Central memory CD8-positive, alpha-beta T cell (primary cell): ENCODE data around the gene KIF13A.
"Not testable (repeated sequence)": the region's sequence is repeated elsewhere in the genome, so short reads cannot be mapped to it uniquely, and the experiment has no call there.

Experiments
- ATAC-seq: fragments of 150-1000 bp; cut with Tn5 transposase; replicated peaks from 2 replicates; pipeline ENCODE4 v1.10.0; 2022; ENCODE audit warnings: mild to moderate bottlenecking, moderate FRiP score, moderate number of reproducible peaks; ENCODE audit not compliant: poor library complexity, severe bottlenecking; ENCODE audit errors: extremely low read depth
- DNase-seq, 2 donors: peaks; one replicate each; pipeline ENCODE4 v3.0.0; 2021; ENCODE audit warnings: low spot score in 2 of 2
- H3K27ac Mint-ChIP-seq: one replicate; pipeline ENCODE4 v1.8.0; 2022; ENCODE audit warnings: low read depth, mild to moderate bottlenecking, moderate library complexity, mixed read lengths
- H3K27me3 Mint-ChIP-seq: one replicate; pipeline ENCODE4 v1.8.0; 2022; ENCODE audit warnings: mixed read lengths
- H3K36me3 Mint-ChIP-seq: one replicate; pipeline ENCODE4 v1.8.0; 2022; ENCODE audit warnings: mild to moderate bottlenecking, moderate library complexity, mixed read lengths; ENCODE audit not compliant: insufficient read depth
- H3K4me1 Mint-ChIP-seq: one replicate; pipeline ENCODE4 v1.8.0; 2022; ENCODE audit warnings: mixed read lengths
- H3K4me3 Mint-ChIP-seq: one replicate; pipeline ENCODE4 v1.8.0; 2022; ENCODE audit warnings: mild to moderate bottlenecking, moderate library complexity, mixed read lengths
- H3K9me3 Mint-ChIP-seq: one replicate; pipeline ENCODE4 v1.8.0; 2022; ENCODE audit warnings: mixed read lengths

KIF13A gene

GRCh38 chr6:17890309-17890708 lies 97.1 kb downstream of the KIF13A start:
- H3K27me3 Mint-ChIP-seq = peaks cover 15% of the 10 kb centered on the region
- DNase-seq = no peak
- H3K4me3 Mint-ChIP-seq = no peak overlapping the region
- ATAC-seq = no peak
- H3K4me1 Mint-ChIP-seq = no peaks in the 10 kb centered on the region
- no peak overlapping the region for H3K27ac Mint-ChIP-seq
- H3K36me3 Mint-ChIP-seq = no peaks in the 10 kb centered on the region
- H3K9me3 Mint-ChIP-seq = peaks cover 2% of the 10 kb centered on the region

- H3K4me3 Mint-ChIP-seq, H3K9me3 Mint-ChIP-seq, H3K27ac Mint-ChIP-seq, DNase-seq, H3K4me1 Mint-ChIP-seq, H3K36me3 Mint-ChIP-seq, ATAC-seq: not testable (repeated sequence)
- peaks cover 21% of the 10 kb centered on the region for H3K27me3 Mint-ChIP-seq
Measured at GRCh38 chr6:17889777-17890176, 97.7 kb downstream of the KIF13A start.

- no peak for ATAC-seq
- Mint-ChIP-seq H3K9me3 (no peaks in the 10 kb centered on the region), H3K4me1 (no peaks in the 10 kb centered on the region), H3K4me3 (no peak overlapping the region), H3K27me3 (peaks cover 35% of the 10 kb centered on the region), H3K27ac (no peak overlapping the region), H3K36me3 (no peaks in the 10 kb centered on the region)
- DNase-seq = no peak
Measured at GRCh38 chr6:17886891-17887290, 100.5 kb downstream of the KIF13A start.

GRCh38 chr6:17885889-17886576 lies 101.4 kb downstream of the KIF13A start:
- H3K36me3 Mint-ChIP-seq = no peaks in the 10 kb centered on the region
- no peak overlapping the region for H3K27ac Mint-ChIP-seq
- no peak for ATAC-seq
- no peaks in the 10 kb centered on the region for H3K4me1 Mint-ChIP-seq
- no peak overlapping the region for H3K4me3 Mint-ChIP-seq
- H3K27me3 Mint-ChIP-seq = peaks cover 35% of the 10 kb centered on the region
- no peak for DNase-seq
- H3K9me3 Mint-ChIP-seq = no peaks in the 10 kb centered on the region

GRCh38 chr6:17884498-17885478 lies 102.6 kb downstream of the KIF13A start:
- no peaks in the 10 kb centered on the region for H3K36me3 Mint-ChIP-seq
- no peak for DNase-seq
- no peaks in the 10 kb centered on the region for H3K4me1 Mint-ChIP-seq
- no peak overlapping the region for H3K4me3 Mint-ChIP-seq
- no peak overlapping the region for H3K27ac Mint-ChIP-seq
- H3K27me3 Mint-ChIP-seq = peaks cover 35% of the 10 kb centered on the region
- no peaks in the 10 kb centered on the region for H3K9me3 Mint-ChIP-seq
- peak; percentile 24 for ATAC-seq

GRCh38 chr6:17883665-17884497 lies 103.6 kb downstream of the KIF13A start:
- H3K27me3 Mint-ChIP-seq = peaks cover 35% of the 10 kb centered on the region
- ATAC-seq = no peak
- DNase-seq = no peak

GRCh38 chr6:17881085-17881858 lies 106.2 kb downstream of the KIF13A start:
- no peak overlapping the region for H3K27ac Mint-ChIP-seq
- H3K4me3 Mint-ChIP-seq = no peak overlapping the region
- no peaks in the 10 kb centered on the region for H3K36me3 Mint-ChIP-seq
- DNase-seq (no peak), ATAC-seq (no peak)
- no peaks in the 10 kb centered on the region for H3K9me3 Mint-ChIP-seq
- peaks cover 41% of the 10 kb centered on the region for H3K27me3 Mint-ChIP-seq
- no peaks in the 10 kb centered on the region for H3K4me1 Mint-ChIP-seq

More at GRCh38 chr6:17883665-17884497, 103.6 kb downstream of the KIF13A start:
- no peaks in the 10 kb centered on the region for H3K36me3 Mint-ChIP-seq
- no peaks in the 10 kb centered on the region for H3K4me1 Mint-ChIP-seq
- H3K4me3 Mint-ChIP-seq = no peak overlapping the region
- no peaks in the 10 kb centered on the region for H3K9me3 Mint-ChIP-seq
- H3K27ac Mint-ChIP-seq = no peak overlapping the region

- no peak for ATAC-seq
- H3K4me3 Mint-ChIP-seq = no peak overlapping the region
Measured at GRCh38 chr6:17879184-17879583, 108.3 kb downstream of the KIF13A start.

GRCh38 chr6:17878734-17879133 lies 108.7 kb downstream of the KIF13A start:
- Mint-ChIP-seq H3K9me3 (no peaks in the 10 kb centered on the region), H3K27me3 (peaks cover 15% of the 10 kb centered on the region), H3K27ac (no peak overlapping the region), H3K36me3 (no peaks in the 10 kb centered on the region), H3K4me3 (no peak overlapping the region), H3K4me1 (no peaks in the 10 kb centered on the region)
- no peak for DNase-seq
- no peak for ATAC-seq

More at GRCh38 chr6:17879184-17879583, 108.3 kb downstream of the KIF13A start:
- no peak for DNase-seq
- H3K9me3 Mint-ChIP-seq = no peaks in the 10 kb centered on the region
- H3K27me3 Mint-ChIP-seq = peaks cover 20% of the 10 kb centered on the region
- no peaks in the 10 kb centered on the region for H3K4me1 Mint-ChIP-seq
- H3K27ac Mint-ChIP-seq = no peak overlapping the region
- no peaks in the 10 kb centered on the region for H3K36me3 Mint-ChIP-seq

- Mint-ChIP-seq H3K9me3 (no peaks in the 10 kb centered on the region), H3K4me1 (no peaks in the 10 kb centered on the region), H3K27me3 (peaks cover 11% of the 10 kb centered on the region), H3K36me3 (no peaks in the 10 kb centered on the region), H3K4me3 (no peak overlapping the region), H3K27ac (no peak overlapping the region)
- ATAC-seq = no peak
- DNase-seq = no peak
Measured at GRCh38 chr6:17877895-17878440, 109.5 kb downstream of the KIF13A start.

GRCh38 chr6:17877196-17877894 lies 110.1 kb downstream of the KIF13A start:
- no peak for DNase-seq
- Mint-ChIP-seq H3K4me1 (no peaks in the 10 kb centered on the region), H3K27me3 (peaks cover 11% of the 10 kb centered on the region), H3K27ac (no peak overlapping the region), H3K9me3 (no peaks in the 10 kb centered on the region), H3K4me3 (no peak overlapping the region), H3K36me3 (no peaks in the 10 kb centered on the region)
- ATAC-seq = no peak
